ENCODE measurements around the gene SPRR1A.

GRCh38 chr1:153024413-153024812 is 40.5 kb downstream of the SPRR1A start:
- TF ChIP-seq POLR2A (IDR thresholded peaks at IDR 0.05) (no peak), CTCF (IDR thresholded peaks at IDR 0.05) (no peak)

All from body of pancreas (tissue), 4 donors.